SH-SY5Y (cell line): Measurements from ENCODE around the gene SDK1.

Experiments used
- GATA2 ChIP-seq: IDR thresholded peaks from 2 replicates; pipeline ENCODE4 v1.6.1; 2011; ENCODE audit warnings: mild to moderate bottlenecking, low read depth, low read length
- GATA3 ChIP-seq: IDR thresholded peaks from 2 replicates; pipeline ENCODE4 v1.6.1; 2011; ENCODE audit warnings: low read depth, mild to moderate bottlenecking, low read length, moderate library complexity

DNA sequence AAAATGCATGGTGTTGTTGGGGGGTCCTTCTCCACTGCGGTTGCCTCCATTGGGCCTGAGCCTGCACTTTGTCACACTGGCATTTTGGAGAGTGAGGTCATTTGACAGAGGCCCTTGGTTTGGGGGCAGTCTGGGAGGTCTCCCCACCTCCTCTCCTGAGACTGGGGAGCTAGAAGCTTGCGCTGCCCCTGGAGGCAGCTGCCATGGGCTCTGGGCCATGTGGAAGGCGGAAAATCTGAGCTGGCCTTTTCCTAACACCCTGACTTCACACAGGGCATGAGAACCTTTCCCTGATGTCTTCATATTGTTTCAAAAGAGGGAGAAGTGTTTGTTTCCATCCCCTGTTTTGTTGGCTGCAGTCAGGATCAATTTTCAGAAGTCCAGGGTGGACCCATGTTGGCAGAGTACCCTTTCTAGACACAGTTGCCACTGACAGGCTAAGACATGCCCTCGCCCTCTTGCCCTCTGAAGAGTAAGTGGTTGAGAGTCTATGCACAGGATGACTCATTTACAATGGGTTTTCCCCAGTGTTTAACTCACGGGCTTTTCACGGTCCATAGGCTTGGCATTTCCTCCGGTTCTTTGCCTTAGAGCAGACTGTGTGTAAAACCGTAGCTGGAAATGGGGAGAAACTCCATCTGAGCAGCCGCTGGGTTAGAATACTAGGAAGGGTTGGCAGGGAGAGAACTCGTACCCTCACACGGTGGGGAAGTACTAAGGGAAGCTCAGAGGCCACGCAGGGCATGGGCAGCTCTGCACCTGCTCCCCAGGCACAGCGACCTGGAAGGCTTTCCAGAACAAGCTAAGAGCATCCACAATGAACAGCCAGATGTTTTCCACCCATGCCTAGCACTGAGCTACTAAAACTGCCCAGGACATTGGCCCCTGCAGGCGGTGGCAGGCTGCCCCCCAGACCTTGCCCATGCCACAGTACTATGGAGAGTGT lies 655.0 kb downstream of the SDK1 start:
- no peak for TF ChIP-seq GATA2
- no peak for TF ChIP-seq GATA3
